Measurements from ENCODE around the gene FAM3C. TPM values are rescaled to one million over a fixed set of nuclear protein-coding genes. Genes with fewer than 3 reads are reported as not detected.

Gene FAM3C
- total RNA-seq, 1 donor from 2014 or later, result 59.3 TPM

DNA sequence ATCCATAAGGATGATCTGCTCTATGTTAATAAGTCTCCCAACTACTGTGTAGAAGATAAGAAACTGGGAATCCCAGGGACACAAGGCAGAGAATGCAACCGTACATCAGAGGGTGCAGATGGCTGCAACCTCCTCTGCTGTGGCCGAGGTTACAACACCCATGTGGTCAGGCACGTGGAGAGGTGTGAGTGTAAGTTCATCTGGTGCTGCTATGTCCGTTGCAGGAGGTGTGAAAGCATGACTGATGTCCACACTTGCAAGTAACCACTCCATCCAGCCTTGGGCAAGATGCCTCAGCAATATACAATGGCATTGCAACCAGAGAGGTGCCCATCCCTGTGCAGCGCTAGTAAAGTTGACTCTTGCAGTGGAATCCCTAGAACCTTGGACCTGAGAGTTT, 57.0 kb downstream of the FAM3C start:
- H3K36me3 Mint-ChIP-seq (ENCODE audit: low read depth), result peaks cover 41% of the 10 kb centered on the region
- H3K27me3 Mint-ChIP-seq, result no peaks in the 10 kb centered on the region
- intact Hi-C loops (cut with micrococcal nuclease), result loop anchor here (5.0 kb wide), 2 partner anchors 532 to 547 kb away; no protein-coding TSS in a partner anchor
- no peak for DNase-seq
- CTCF ChIA-PET, result interaction anchor here (2.9 kb wide), 1 partner anchor 212 kb away, joined by 30 read pairs; no protein-coding TSS in a partner anchor
- H3K27ac Mint-ChIP-seq, result no peak overlapping the region
- ATAC-seq (ENCODE audit: low read depth), result no peak
- H3K4me3 Mint-ChIP-seq, result no peak overlapping the region
- TF ChIP-seq, protein P1, sequence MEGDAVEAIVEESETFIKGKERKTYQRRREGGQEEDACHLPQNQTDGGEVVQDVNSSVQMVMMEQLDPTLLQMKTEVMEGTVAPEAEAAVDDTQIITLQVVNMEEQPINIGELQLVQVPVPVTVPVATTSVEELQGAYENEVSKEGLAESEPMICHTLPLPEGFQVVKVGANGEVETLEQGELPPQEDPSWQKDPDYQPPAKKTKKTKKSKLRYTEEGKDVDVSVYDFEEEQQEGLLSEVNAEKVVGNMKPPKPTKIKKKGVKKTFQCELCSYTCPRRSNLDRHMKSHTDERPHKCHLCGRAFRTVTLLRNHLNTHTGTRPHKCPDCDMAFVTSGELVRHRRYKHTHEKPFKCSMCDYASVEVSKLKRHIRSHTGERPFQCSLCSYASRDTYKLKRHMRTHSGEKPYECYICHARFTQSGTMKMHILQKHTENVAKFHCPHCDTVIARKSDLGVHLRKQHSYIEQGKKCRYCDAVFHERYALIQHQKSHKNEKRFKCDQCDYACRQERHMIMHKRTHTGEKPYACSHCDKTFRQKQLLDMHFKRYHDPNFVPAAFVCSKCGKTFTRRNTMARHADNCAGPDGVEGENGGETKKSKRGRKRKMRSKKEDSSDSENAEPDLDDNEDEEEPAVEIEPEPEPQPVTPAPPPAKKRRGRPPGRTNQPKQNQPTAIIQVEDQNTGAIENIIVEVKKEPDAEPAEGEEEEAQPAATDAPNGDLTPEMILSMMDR (IDR thresholded peaks at IDR 0.05), result no peak
- peaks cover 13% of the 10 kb centered on the region for H3K4me1 Mint-ChIP-seq
- POLR2A ChIA-PET, result no interaction called here
- H3K9me3 Mint-ChIP-seq, result no peaks in the 10 kb centered on the region

DNA sequence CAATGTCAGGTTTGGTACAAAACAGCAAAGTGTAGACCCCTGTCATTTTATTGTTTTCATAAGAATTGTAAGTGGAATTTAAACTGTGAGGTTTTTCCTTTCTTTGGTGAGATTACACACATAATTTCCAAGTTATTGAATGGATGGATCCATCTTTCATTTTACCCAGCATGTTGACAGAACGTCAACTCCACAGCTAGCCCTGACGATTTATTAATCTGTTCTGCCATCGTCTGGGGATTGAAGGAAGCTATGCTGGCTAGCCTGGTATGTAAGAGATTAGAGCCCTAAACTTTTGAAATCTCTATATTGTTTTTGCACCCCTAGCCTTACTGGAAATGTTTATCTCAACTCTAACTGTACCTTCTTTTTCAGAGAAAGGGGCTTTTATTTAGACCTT, 58.7 kb downstream of the FAM3C start:
- ChIA-PET CTCF (interaction anchor here (0.9 to 2.9 kb wide), 15 partner anchors 10 to 545 kb away, joined by 3 to 30 read pairs (median 4); no protein-coding TSS in a partner anchor), POLR2A (interaction anchor here (1.0 to 1.3 kb wide), 2 partner anchors 229 to 387 kb away, joined by 3 read pairs; partner anchors contain the start of gene ING3)
- TF ChIP-seq, protein P1 (IDR thresholded peaks at IDR 0.05), result no peak
- Mint-ChIP-seq H3K4me1 (peaks cover 9% of the 10 kb centered on the region), H3K4me3 (no peak overlapping the region), H3K9me3 (no peaks in the 10 kb centered on the region), H3K27me3 (no peaks in the 10 kb centered on the region), H3K27ac (peak overlapping the region; percentile 41), H3K36me3 (ENCODE audit: low read depth) (peaks cover 35% of the 10 kb centered on the region)
- DNase-seq (no peak), ATAC-seq (ENCODE audit: low read depth) (peak; percentile 72)
- intact Hi-C loops (cut with micrococcal nuclease), result loop anchor here (1.0 to 5.0 kb wide), 5 partner anchors 174 to 545 kb away; no protein-coding TSS in a partner anchor

DNA sequence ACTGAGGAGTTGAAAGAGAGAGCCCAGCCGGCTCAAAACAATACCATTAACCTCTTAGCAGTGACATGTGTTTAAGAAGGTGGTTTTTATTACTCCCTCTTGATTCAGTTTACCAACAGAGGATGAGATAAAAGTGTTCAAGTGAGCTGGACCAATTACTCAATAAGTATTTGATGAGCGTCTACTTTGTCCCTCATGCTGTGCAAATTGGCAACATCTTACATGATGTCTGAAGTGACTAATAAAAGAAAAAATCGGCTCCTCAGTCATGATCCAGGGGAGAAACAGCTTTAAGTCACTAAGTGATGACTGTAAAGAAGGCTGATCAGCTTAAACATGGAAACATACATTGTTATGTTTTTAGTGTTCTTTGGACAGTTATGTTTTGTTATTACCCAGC, 59.5 kb downstream of the FAM3C start:
- ATAC-seq (ENCODE audit: low read depth), result no peak
- intact Hi-C loops (cut with micrococcal nuclease), result loop anchor here (5.0 kb wide), 2 partner anchors 529 to 544 kb away; no protein-coding TSS in a partner anchor
- peak overlapping the region; percentile 50 for H3K27ac Mint-ChIP-seq
- ChIA-PET CTCF (interaction anchor here (0.7 to 2.9 kb wide), 15 partner anchors 13 to 544 kb away, joined by 3 to 30 read pairs (median 4); no protein-coding TSS in a partner anchor), POLR2A (interaction anchor here (0.6 kb wide), 1 partner anchor 386 kb away, joined by 5 read pairs; the partner anchor contains the start of gene ING3)
- peaks cover 27% of the 10 kb centered on the region for H3K36me3 Mint-ChIP-seq (ENCODE audit: low read depth)
- H3K4me3 Mint-ChIP-seq, result no peak overlapping the region
- peaks cover under 1% of the 10 kb centered on the region for H3K27me3 Mint-ChIP-seq
- H3K9me3 Mint-ChIP-seq, result no peaks in the 10 kb centered on the region
- DNase-seq, result no peak
- H3K4me1 Mint-ChIP-seq, result peaks cover 10% of the 10 kb centered on the region
- TF ChIP-seq, protein P1 (IDR thresholded peaks at IDR 0.05), result no peak

DNA sequence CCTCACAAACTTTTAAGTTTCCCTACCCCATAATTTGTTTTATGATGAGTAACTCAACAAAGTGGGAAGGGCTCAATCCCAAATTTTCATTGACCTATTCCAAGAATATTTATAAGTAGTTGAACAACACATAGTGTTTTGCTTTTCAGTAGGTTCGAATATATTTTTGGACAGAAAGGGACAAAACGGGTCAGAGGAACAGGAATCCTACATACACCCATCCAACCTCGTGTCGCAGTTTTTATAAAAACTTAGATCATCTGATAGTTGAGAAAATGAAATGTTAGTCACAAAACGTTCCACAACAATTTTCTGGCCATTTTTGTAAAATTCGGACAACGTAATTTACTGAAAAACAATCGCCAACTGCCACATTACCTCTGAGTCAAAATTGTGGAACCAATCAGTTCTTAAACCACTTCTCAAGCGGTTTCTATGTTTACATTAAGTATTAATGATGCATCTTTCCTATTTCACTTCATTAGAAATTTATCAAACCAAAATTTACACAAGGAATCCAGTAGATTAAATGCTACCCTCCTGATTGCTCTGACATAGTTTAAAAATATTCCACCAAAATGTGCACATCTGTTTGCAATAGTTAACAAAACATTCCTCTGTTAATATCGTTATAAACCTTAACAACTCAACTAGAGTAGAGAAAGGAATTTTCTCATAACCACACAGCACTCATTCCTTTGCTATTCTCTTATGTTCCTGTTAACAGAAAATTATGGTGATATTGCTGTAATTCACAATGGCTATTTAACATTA, 61.0 kb downstream of the FAM3C start:
- Mint-ChIP-seq H3K27ac (no peak overlapping the region), H3K4me1 (peaks cover 23% of the 10 kb centered on the region), H3K36me3 (ENCODE audit: low read depth) (peaks cover 24% of the 10 kb centered on the region), H3K27me3 (peaks cover 8% of the 10 kb centered on the region), H3K4me3 (no peak overlapping the region), H3K9me3 (no peaks in the 10 kb centered on the region)
- TF ChIP-seq, protein P1 (IDR thresholded peaks at IDR 0.05), result no peak
- POLR2A ChIA-PET, result no interaction called here
- CTCF ChIA-PET, result interaction anchor here (0.7 to 2.8 kb wide), 2 partner anchors 207 to 227 kb away, joined by 3 to 10 read pairs; no protein-coding TSS in a partner anchor
- intact Hi-C loops (cut with micrococcal nuclease), result loop anchor here (5.0 kb wide), 2 partner anchors 528 to 543 kb away; no protein-coding TSS in a partner anchor
- DNase-seq, result no peak
- no peak for ATAC-seq (ENCODE audit: low read depth)

DNA sequence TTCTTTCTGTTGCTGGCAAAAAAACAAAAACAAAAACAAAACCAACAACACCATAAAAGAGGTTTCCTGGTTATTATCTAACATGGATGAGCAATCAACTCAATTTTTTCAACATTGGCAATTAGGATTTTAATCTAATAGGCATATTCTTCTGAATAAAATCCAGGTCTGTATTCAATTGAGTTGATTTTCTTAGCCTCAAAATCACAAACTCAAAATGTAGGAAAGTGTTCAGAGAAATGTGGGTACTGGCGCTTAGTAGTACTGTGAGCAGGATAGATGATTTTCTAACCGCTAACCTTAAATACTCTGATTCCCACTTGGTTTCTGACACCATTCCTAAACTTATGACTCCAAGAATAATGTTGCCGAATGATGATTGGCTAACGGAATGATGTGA, 61.7 kb downstream of the FAM3C start:
- DNase-seq (no peak), ATAC-seq (ENCODE audit: low read depth) (no peak)
- Mint-ChIP-seq H3K4me3 (no peak overlapping the region), H3K36me3 (ENCODE audit: low read depth) (peaks cover 23% of the 10 kb centered on the region), H3K9me3 (no peaks in the 10 kb centered on the region), H3K27me3 (peaks cover 8% of the 10 kb centered on the region), H3K4me1 (peaks cover 28% of the 10 kb centered on the region), H3K27ac (no peak overlapping the region)
- CTCF ChIA-PET, result interaction anchor here (0.6 kb wide), 1 partner anchor 204 kb away, joined by 3 read pairs; no protein-coding TSS in a partner anchor
- intact Hi-C loops (cut with micrococcal nuclease), result no loop called here
- POLR2A ChIA-PET, result no interaction called here
- TF ChIP-seq, protein P1 (IDR thresholded peaks at IDR 0.05), result no peak

Data from activated B cell treated with CpG ODN at 0.5 μM for 24 hours (primary cell).